Fibroblast of peridontal ligament (primary cell): ENCODE data around the gene DDAH2.

Experiments
- DNase-seq: peaks from one replicate; pipeline ENCODE4 v3.0.0-alpha.2; 2010; ENCODE audit errors: extremely low read depth

Gene DDAH2

DNA sequence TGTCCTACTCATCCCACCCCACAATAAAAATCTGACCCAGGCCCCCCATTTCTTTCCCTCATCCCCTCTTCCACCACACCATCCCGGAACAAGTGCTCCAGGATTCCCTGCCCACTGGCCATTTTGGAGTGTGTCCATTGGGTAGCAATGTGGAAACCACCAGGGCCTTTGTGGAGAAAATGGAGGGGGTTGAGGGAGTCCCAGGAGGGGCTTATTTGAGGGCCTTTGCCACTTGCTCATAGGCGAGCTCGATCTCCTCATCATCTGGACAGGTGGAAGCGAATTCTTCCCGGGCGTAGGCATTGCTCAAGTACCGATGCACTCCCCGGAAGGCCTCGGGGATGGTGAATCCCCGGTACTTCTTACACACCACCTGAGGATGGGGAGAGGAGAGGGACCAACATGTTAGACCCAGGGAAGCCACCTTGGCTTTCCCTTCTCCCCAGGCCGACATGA is 1.6 kb upstream of the DDAH2 start:
- no peak for DNase-seq

DNA sequence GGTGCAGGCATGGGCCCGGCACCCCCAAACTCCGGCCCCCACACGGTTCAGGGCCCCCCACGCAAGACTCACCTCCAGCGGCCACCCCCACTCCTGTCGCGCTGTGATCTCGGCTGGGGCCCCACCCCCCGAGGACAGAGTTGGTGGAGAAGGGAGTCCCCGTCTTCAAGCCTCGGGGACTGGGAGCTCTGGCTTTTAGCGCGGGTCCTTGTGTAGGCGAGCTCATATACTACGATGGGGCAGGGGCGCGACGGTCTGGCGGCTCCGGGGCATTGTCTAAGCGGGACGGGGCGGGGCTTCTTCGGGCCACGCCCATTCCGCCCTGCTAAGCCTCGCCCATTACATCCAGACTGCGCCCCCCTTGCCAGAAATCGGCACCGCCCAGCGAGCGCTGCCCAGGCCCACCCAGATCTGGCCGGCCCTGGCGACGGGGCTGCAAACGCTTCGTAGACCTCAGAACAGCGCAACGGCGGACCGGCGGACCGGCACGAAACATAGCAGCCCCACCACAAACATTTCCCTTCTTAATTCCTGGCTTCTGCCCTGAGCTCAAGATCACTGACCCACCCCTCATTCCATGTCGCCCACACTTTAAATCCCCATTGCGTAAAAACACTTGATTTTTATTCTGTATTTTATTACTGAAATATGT is 1.0 kb upstream of the DDAH2 start:
- DNase-seq = peak; percentile 89

DNA sequence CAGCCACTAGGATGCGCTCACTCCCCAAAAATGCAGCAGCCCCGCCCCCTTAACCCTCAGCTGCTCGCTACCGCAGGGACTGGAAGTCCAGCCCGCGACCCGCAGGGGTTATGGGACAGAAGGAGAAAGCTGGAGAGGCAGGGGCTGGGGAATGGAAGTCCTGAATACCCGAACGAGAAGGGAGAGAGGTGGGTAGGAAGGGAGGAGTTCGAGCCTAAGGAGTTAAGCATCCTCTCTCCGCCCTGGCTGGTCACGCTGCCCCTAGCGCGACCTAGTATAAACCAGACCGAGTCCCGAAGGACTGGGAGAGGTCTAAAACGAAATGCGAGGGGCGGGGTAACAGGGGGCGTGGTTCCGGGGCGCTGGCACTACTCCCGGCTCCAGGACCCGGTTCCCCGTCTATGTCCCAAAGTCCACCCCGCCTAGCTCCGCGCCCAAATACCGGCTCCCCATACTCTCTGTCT is 448 bp upstream of the DDAH2 start:
- DNase-seq = peak; percentile 90

DNA sequence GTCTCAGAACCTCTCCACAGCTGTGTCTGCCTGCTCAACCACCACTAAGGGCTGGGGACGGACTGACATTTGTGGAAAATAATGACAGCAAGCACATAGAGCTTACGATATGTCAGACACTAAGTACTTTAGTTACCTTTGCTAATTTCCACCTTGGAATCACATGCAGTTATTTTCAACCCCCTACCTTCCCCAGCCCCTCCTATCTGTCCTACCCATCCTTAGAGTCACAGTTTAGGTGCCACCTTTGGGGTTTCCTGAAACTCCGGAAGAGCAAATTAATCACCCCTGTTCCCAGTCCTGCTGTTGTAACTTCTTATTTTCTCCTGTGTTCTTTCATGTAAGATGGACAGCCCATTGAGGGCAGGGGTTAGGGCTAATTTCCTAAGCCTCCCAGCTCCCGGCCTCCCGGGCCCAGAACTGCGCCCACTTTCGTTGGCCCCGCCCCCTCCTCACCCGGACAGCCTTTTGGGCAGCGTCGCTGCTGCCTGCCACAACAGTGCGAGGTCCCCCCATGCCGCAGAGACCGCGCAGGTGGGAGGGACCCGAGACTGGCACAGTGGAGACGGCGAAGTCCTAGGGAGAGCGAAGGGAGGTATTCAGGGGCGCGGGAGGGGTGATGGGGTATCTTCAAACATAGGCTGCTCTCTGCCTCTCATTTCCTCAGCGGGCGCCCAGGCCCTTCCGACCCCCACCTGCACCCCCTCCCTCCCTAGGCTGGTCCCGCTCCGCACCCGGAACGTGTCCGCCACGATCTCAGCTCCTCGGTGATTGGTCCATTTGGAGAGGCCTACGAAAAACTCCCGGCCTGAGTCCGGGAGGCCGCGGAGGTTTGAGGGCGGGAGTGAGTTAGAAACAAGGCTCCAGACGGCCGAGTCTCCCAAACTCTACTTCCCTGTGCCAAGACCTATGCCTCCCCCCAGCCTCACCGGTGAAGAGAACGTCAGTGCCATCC is 1.1 kb downstream of the DDAH2 start:
- DNase-seq = no peak

DNA sequence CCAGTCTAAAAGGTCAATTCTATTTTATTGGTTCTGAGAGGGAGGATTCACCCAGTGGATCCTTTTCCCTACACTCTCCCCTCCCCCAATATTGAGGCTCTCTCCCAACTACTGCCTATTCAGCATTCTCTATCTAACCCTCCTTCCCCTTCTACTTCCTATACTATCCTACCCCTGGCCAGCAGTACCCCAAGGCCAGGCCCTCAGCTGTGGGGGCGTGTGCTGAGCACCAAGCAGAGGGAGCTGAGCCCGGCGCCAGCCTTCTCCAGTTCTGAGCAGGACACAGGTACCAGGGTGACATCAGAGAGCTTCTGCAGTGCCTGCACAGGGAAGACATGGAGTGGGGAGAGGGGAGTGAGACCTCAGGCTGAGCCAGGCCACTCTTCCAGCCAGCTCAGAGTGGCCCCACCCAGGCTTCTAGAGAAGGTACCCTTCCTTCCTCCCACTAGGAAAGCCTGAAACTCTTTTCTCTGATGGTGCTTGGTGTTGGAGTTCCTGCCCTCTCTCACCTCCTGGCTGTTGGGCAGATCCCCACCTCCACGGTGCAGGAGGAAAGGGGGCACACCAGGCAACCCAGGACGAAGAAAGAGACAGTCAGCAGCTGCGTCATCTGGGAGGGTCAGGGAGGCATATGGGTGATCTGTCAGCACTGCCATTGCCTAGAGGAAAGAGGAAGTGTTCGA is 1.9 kb downstream of the DDAH2 start:
- DNase-seq = no peak

DNA sequence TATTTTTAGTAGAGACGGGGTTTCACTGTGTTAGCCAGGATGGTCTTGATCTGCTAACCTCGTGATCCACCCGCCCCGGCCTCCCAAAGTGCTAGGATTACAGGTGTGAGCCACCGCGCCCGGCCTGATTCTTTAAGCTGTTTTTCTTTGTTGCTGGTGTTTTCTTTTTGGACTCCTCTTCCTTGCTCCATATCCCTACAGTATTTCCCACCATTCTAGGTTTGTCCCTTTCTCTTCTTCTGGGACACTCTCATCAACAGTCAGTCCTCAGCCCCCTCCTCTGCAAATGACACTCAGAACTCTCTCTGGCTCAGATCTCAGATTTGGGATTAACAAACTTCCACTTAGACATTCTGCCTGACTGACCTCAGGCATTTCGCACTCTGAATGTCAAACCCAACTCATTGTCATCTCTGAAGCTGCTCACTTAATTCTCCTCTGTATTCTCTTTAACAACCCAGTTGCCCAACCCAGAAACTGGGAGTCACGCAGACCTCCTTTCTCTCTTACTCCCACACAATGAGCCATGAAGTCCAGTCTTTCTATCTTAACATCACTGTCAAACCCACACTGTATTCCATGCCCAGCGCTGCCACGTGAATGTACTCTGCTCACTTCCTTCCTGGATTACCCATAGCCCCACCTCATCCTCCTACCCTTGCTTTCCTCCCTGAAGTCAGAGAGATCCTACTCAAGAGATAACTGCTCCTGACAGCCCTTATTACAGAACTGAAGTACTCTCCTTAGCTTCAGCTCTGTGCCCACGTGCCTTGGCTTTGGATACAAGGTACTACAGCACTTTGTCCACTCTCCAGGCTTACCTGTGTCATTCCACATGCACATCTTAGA is 3.4 kb downstream of the DDAH2 start:
- no peak for DNase-seq

DNA sequence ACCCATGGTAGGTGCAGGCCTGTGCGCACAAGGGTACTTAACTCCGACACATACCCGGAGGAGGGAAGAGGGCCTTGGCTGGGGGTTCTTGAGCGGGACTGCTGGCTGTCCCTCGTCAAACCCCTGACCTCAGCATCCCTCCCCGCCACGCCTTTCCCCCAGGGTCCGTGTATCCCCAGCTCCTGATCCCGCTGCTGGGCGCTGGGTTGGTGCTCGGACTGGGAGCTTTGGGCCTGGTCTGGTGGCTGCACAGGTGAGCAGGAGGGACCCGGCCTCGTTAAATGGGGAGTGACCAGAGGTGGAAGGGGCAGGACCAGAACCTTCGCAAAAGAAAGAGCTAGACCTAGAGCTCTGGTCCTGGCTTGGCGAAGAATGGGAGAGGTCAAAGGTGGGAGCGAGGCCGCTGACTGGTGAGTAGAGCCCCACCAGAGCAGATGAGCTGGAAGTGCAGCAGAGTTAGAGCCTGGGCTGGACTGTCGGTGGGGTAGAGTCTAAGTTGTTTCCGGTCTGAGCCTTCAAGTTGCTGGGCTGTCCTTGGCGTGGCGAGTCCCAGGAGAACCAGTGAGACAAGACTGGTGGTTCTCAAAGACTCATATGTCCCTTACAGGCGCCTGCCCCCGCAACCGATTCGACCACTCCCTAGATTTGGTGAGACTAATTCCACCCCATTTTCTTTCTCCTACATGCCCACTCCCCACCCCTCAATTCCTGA is 5.0 kb downstream of the DDAH2 start:
- no peak for DNase-seq

DNA sequence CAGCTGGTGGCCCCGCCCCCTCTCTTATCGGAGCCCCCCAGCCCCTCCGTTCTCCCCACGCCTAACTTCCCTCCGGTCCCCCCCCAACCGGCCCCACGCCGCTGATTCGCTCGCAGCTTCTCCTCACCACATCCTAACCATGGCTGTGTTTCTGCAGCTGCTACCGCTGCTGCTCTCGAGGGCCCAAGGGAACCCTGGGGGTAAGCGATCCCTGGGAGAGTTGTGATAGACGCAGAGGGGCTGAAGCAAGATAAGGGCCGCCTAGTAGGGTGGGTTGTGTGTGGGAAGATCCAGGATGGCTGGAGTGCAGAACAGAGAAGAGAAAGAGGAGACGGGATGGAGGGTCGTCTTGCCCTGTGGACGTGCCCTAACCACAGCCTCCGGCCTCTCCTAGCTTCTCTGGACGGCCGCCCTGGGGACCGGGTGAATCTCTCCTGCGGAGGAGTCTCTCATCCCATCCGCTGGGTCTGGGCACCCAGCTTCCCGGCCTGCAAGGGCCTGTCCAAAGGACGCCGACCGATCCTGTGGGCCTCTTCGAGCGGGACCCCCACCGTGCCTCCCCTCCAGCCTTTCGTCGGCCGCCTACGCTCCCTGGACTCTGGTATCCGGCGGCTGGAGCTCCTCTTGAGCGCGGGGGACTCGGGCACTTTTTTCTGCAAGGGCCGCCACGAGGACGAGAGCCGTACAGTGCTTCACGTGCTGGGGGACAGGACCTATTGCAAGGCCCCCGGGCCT is 5.7 kb downstream of the DDAH2 start, which contains the start of gene MPIG6B:
Gene MPIG6B, plus strand, starts transcription at position 129 of the 735 bp plus-strand sequence. Its CDS starts 11 bp downstream, at position 140.
- DNase-seq = no peak

DNA sequence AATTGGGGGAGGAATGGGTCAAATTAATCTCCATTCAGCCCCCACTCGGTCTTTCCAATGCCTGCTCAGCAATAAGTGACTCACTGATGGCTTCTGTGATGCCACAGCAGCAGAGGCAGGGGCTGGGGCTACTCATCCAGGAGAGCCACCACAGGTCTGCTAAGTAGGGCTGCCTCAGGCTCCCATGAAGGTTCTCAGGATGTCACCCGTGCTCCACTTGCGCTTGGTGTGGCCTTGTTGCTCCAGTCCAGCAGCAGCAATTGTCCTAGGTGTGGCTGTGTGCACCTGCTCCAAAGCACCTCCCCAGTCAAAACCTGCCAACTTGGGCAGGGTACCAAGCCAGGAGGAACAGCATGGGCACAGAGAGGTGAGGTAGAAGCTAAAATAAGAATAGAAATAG is 6.9 kb downstream of the DDAH2 start:
- DNase-seq = no peak

DNA sequence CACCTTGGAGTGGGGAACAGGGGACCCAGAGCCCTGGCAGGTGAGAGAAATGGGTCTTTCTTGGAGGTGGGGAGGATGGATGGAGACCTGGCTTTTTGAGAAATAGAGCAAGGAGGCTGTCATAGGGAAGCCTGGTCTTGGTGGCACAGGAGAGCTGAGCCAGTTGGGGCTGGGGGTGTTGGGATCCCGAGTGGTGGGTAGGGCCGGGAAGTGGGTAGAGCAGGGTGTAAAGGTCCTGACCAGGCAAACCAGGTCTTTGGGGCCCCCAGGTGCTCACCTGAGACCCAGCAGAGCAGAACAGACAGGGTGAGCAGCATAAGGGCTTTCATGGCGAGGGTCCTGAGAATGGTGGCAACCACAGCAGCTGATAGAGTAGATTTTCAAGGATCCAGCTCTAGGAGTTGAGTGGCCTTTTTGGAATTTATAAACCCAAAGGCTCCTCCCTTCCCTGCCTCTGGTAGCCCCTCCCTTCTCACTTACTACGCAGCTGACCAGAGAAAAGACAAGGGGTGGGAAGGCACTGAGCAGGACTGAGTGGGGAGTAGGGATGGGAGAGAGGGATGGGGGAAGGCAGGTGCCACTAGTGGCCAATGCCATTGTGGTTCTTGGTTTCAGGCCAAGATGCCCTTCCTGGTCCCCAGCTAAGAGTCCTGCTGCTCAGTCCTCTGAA is 7.6 kb downstream of the DDAH2 start, which contains the start of gene LY6G6C:
Gene LY6G6C, minus strand, starts transcription at position 396 of the 670 bp plus-strand sequence. Its CDS starts 67 bp downstream, at position 329.
- DNase-seq = no peak

DNA sequence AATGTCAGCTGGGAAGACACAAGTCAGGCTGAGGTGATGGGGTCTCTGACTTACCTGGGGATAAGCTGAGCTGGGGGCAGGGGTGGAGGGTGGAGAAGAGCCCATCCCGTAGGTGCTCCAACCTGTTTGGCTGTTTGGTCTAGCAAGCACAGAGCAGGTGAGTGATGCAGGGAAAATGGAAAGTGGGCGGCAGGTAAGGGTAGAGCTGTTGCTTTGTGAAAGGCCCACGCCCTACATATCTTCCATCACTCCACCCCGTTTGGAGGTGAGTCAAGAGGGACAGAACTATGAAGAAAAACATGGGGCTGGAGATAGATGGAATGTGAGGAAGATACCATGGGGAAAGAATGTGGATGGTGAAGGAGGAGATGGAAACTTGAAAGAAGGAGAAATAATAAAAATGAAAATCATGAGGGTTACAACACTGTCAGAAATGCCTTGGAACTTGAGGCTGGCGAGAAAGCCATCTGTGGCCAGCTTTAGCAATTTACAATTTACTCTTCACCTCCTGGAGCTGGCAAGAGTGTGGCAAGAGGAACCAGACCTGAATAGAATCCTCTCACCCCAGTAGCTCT is 8.8 kb downstream of the DDAH2 start:
- DNase-seq = no peak

DNA sequence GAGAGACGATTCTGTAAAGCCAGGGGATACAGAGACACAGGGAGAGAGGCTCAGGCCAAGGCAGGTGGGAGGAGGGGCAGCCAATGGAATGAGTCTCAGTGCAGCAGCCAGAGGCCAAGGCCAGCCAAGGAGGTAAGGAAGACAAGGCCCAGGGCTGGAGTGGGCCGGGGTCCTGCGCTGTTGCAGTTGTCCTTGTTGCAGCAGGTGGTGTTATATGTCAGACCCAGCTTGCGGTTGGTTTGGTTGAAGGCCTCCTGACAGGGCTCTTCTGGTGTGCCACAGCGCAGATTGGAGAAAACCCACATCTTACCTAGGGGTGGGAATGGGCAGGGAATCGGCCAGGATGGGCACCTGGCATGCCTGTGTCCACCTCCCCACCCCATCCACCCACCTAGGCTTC is 10.1 kb downstream of the DDAH2 start:
- DNase-seq = no peak

DNA sequence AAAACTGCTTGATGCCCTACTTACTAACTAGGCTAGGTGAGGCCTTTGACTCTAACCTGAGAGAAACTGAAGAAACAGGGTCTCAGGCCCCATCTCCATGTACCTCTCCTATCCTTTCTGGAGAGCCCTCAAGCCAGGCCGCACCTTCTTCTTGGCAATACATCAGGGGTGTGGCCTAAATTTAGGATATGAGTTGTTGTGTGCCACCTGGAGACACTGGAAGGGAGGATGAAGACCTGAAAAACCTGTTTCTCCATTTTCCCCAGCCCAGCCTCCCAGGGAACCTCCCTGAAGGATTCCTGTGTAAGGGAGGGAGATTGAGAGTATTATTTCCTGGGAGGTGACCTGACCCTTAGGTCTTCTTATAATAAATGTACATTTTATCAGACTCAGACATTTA is 10.8 kb downstream of the DDAH2 start:
- DNase-seq = no peak

DNA sequence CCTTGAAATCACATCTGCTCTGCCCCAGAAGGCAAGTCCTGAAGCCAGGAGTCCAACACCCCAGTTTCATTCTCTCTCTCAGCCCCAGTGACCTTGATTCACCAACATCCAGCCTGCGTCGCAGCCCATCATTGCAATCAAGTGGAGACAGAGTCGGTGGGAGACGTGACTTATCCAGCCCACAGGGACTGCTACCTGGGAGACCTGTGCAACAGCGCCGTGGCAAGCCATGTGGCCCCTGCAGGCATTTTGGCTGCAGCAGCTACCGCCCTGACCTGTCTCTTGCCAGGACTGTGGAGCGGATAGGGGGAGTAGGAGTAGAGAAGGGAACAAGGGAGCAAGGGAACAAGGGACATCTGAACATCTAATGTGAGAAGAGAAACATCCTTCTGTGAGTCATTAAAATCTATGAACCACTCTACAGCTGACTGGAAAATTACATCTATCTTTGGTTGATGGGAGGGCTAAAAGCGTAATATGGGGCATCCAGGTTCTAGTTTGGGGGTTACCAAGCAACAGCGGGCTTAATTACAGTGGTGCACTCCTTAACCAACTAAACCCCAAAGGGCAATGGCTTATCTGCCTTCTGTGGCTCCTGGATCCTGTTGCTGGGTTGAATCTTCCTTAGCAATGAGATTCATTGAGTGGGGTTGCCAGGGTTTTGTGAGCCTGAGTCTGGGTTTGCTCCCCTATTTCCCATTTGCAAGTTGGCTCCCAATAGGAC is 11.4 kb downstream of the DDAH2 start:
- DNase-seq = no peak

DNA sequence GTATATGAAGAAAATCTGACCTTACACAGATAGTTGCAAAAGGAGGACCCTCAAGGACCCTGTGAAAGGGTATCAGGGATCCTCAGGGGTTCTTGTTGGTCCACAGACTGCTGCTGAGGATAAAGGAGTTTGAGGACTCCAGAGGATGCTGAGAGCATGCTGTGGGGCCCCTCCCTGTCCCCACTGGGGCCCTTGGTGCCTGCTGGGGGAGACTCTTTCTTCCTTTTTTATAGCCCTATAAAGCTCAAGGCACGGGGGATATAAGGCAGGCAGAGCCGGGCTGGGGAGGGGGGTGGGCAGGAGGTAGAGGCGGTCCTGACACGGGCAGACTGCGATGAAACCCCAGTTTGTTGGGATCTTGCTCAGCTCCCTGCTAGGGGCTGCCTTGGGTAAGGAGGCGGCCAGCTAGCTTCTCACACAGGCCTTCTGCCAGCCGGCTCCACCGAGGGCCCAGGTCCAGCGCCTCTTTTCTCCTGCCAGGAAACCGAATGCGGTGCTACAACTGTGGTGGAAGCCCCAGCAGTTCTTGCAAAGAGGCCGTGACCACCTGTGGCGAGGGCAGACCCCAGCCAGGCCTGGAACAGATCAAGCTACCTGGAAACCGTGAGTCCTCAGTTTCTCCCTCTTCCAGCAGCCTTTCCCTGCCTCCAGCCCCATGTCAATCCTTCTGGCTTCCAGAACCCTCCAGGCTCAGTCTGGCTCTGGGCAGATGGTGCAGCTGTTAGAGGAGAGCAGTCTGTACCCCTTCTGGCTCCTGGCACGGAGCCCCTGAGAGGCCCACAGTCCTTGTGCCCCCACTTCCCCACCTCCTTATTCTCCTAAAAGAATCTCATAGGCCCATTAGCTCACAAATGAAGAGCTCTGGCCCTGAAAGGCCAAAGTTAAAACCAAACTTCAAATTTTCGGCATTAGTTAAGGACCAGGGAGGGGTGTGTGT is 13.8 kb downstream of the DDAH2 start, which contains the start of gene LY6G6D:
Gene LY6G6D, plus strand, starts transcription at position 327 of the 937 bp plus-strand sequence. Its CDS starts 8 bp downstream, at position 335.
- no peak for DNase-seq

DNA sequence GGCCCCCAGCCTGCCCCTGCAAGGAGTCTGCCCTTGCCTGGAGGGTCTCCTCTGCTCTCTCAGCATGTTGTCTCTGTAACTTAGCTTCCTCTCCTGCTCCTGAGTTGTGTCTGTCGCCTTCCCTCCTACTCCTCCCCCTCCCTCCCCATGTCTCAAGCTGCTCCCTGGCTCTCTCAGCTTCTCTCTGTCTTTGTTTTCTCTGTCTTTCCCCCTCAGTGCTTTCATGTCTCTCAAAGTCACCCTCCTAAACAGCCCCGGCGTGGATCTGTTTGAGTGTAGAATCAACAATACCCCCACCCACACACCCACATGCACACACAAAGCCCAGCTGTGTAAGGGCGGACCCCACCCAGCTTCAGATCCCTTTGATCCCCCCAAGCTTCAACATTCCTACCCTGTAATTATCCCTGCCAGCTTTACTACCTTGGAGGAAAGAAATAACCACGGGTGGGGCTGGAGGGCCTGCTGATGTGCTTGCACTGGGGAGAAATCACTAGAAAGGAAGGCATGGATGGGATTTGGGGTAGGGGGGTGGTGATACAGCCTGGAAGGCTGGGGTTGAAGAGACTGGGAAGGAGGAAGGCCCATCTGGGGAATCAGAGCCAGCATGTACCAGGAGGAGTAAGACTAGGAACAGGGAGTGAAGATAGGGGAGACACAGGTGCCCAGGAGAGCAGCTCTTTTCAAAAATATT is 15.0 kb downstream of the DDAH2 start:
- no peak for DNase-seq
